ENCODE results near the gene PLEKHG1. TPM values are rescaled to one million over a fixed set of nuclear protein-coding genes. Genes with fewer than 3 reads are reported as not detected.

Gene PLEKHG1
- total RNA-seq, 1 experiment from 2014 or later = 4.5 TPM

- intact Hi-C loops (cut with micrococcal nuclease; ENCODE audit: unreplicated experiment) = no loop called here
- TF ChIP-seq EZH2 (IDR thresholded peaks at IDR 0.05; ENCODE audit: borderline replicate concordance, low read depth, low read length, poor library complexity, severe bottlenecking) (no peak), CTCF (conservative IDR thresholded peaks at IDR 0.05; ENCODE audit: low read depth, low read length) (no peak)
- no TSS peak for BruUV-seq (replicated peaks)
- peak overlapping the region; percentile 72 for H3K27ac ChIP-seq (ENCODE audit: low read depth, low read length, poor library complexity, severe bottlenecking)
- ChIA-PET POLR2A (ENCODE audit: low non-redundant PET) (no interaction called here), CTCF (no interaction called here)
- H3K4me3 ChIP-seq (ENCODE audit: low read depth, low read length, poor library complexity, severe bottlenecking) = no peak overlapping the region
- no peaks in the 10 kb centered on the region for H3K36me3 ChIP-seq (ENCODE audit: insufficient read depth, low read length, poor library complexity, severe bottlenecking)
- H3K9me3 ChIP-seq (ENCODE audit: low read depth, low read length, poor library complexity, severe bottlenecking) = no peaks in the 10 kb centered on the region
- no peak for DNase-seq (ENCODE audit: low spot score)
- H3K4me1 ChIP-seq (ENCODE audit: insufficient read depth, low read length, poor library complexity, severe bottlenecking) = peaks cover 39% of the 10 kb centered on the region
- H3K27me3 ChIP-seq (replicated peaks; ENCODE audit: insufficient read depth, low read depth, low read length, poor library complexity) = no peaks in the 10 kb centered on the region
These were observed 16.3 kb downstream of the PLEKHG1 start for GRCh38 chr6:150615967-150616366.

GRCh38 chr6:150616586-150616985 lies 16.9 kb downstream of the PLEKHG1 start:
- BruUV-seq (replicated peaks) = no TSS peak
- peak overlapping the region; percentile 16 for H3K4me3 ChIP-seq (ENCODE audit: low read depth, low read length, poor library complexity, severe bottlenecking)
- H3K9me3 ChIP-seq (ENCODE audit: low read depth, low read length, poor library complexity, severe bottlenecking) = no peaks in the 10 kb centered on the region
- H3K27ac ChIP-seq (ENCODE audit: low read depth, low read length, poor library complexity, severe bottlenecking) = peak overlapping the region; percentile 72
- ChIA-PET CTCF (no interaction called here), POLR2A (ENCODE audit: low non-redundant PET) (no interaction called here)
- no peaks in the 10 kb centered on the region for H3K36me3 ChIP-seq (ENCODE audit: insufficient read depth, low read length, poor library complexity, severe bottlenecking)
- DNase-seq (ENCODE audit: low spot score) = peak; percentile 24
- H3K4me1 ChIP-seq (ENCODE audit: insufficient read depth, low read length, poor library complexity, severe bottlenecking) = peaks cover 39% of the 10 kb centered on the region
- intact Hi-C loops (cut with micrococcal nuclease; ENCODE audit: unreplicated experiment) = no loop called here
- TF ChIP-seq EZH2 (IDR thresholded peaks at IDR 0.05; ENCODE audit: borderline replicate concordance, low read depth, low read length, poor library complexity, severe bottlenecking) (no peak), CTCF (conservative IDR thresholded peaks at IDR 0.05; ENCODE audit: low read depth, low read length) (no peak)
- H3K27me3 ChIP-seq (replicated peaks; ENCODE audit: insufficient read depth, low read depth, low read length, poor library complexity) = no peaks in the 10 kb centered on the region

GRCh38 chr6:150617062-150617461 lies 17.4 kb downstream of the PLEKHG1 start:
- intact Hi-C loops (cut with micrococcal nuclease; ENCODE audit: unreplicated experiment) = no loop called here
- Histone ChIP-seq H3K4me1 (ENCODE audit: insufficient read depth, low read length, poor library complexity, severe bottlenecking) (peaks cover 39% of the 10 kb centered on the region), H3K27me3 (replicated peaks; ENCODE audit: insufficient read depth, low read depth, low read length, poor library complexity) (no peaks in the 10 kb centered on the region), H3K36me3 (ENCODE audit: insufficient read depth, low read length, poor library complexity, severe bottlenecking) (no peaks in the 10 kb centered on the region), H3K4me3 (ENCODE audit: low read depth, low read length, poor library complexity, severe bottlenecking) (peak overlapping the region; percentile 16), H3K9me3 (ENCODE audit: low read depth, low read length, poor library complexity, severe bottlenecking) (no peaks in the 10 kb centered on the region), H3K27ac (ENCODE audit: low read depth, low read length, poor library complexity, severe bottlenecking) (peak overlapping the region; percentile 72)
- CTCF ChIA-PET = interaction anchor here (0.6 kb wide), 1 partner anchor 20 kb away, joined by 3 read pairs; no protein-coding TSS in a partner anchor
- TF ChIP-seq CTCF (conservative IDR thresholded peaks at IDR 0.05; ENCODE audit: low read depth, low read length) (no peak), EZH2 (IDR thresholded peaks at IDR 0.05; ENCODE audit: borderline replicate concordance, low read depth, low read length, poor library complexity, severe bottlenecking) (no peak)
- no TSS peak for BruUV-seq (replicated peaks)
- POLR2A ChIA-PET (ENCODE audit: low non-redundant PET) = no interaction called here
- DNase-seq (ENCODE audit: low spot score) = peak; percentile 86
